Measurements from ENCODE around the gene CREG2. TPM values are rescaled to one million over a fixed set of nuclear protein-coding genes. Genes with fewer than 3 reads are reported as not detected.

The CREG2 gene
- polyA plus RNA-seq, 1 of the 3 experiments (the other 2 are of a cell fraction) = 1.4 TPM

- TF ChIP-seq SIN3A (IDR thresholded peaks at IDR 0.05; ENCODE audit: borderline replicate concordance, low read depth, low read length) (no peak), TCF12 (IDR thresholded peaks at IDR 0.05) (no peak), EZH2phosphoT487 (IDR thresholded peaks at IDR 0.05; ENCODE audit: borderline replicate concordance, low read depth) (no peak)
These were observed 40.4 kb downstream of the CREG2 start (continued) for GRCh38 chr2:101346909-101347308.

GRCh38 chr2:101344137-101344536 lies 43.2 kb downstream of the CREG2 start:
- Histone ChIP-seq H3K79me2 (ENCODE audit: insufficient read depth) (no peaks in the 10 kb centered on the region), H3K9me2 (no peaks in the 10 kb centered on the region), H3K4me3 (ENCODE audit: low read depth in 2 of 2, low read length in 1 of 2) (no peak overlapping the region), H3K27ac (ENCODE audit: low read depth in 2 of 2, low read length in 1 of 2) (no peak overlapping the region), H2AFZ (ENCODE audit: low read depth) (no peak overlapping the region), H3K4me1 (ENCODE audit: control insufficient read depth in 1 of 2, insufficient read depth in 2 of 2, low read depth in 1 of 2, low read length in 1 of 2) (no peaks in the 10 kb centered on the region), H3K27me3 (ENCODE audit: insufficient read depth) (no peaks in the 10 kb centered on the region), H3F3A (replicated peaks; ENCODE audit: insufficient read depth) (no peaks in the 10 kb centered on the region), H3K9ac (no peak overlapping the region), H3K4me2 (no peak overlapping the region), H3K36me3 (replicated peaks in 1 of 2; ENCODE audit: control insufficient read depth in 1 of 2, insufficient read depth in 2 of 2, low read length in 1 of 2) (no peaks in the 10 kb centered on the region), H3K9me3 (no peaks in the 10 kb centered on the region), H4K20me1 (ENCODE audit: insufficient read depth) (no peaks in the 10 kb centered on the region)
- ChIA-PET POLR2A (no interaction called here), CTCF (interaction anchor here (1.3 to 1.5 kb wide), 2 partner anchors 17 to 488 kb away, joined by 3 read pairs; no protein-coding TSS in a partner anchor)
- WGBS (ENCODE audit: low lambda C conversion rate) = 65% methylated on average over 5 of the region's 5 CpGs
- TF ChIP-seq ELF1 (IDR thresholded peaks at IDR 0.05) = no peak
- TF ChIP-seq NFIC (IDR thresholded peaks at IDR 0.05; ENCODE audit: borderline replicate concordance) = no peak
- no peak for TF ChIP-seq TEAD4 (IDR thresholded peaks at IDR 0.05; ENCODE audit: borderline replicate concordance, insufficient read depth)
- TF ChIP-seq RXRA (IDR thresholded peaks at IDR 0.05; ENCODE audit: borderline replicate concordance, low read depth) = no peak
- no peak for TF ChIP-seq NRF1 (IDR thresholded peaks at IDR 0.05; ENCODE audit: low read depth, low read length)
- no peak for TF ChIP-seq TAF1 (IDR thresholded peaks at IDR 0.05; ENCODE audit: borderline replicate concordance, low read depth, low read length)
- TF ChIP-seq EP300 (IDR thresholded peaks at IDR 0.05; ENCODE audit: borderline replicate concordance in 1 of 2, low read depth in 1 of 2, low read length in 1 of 2) = no peak
- TF ChIP-seq RCOR1 (IDR thresholded peaks at IDR 0.05; ENCODE audit: low read length) = no peak
- TF ChIP-seq REST (IDR thresholded peaks at IDR 0.05; ENCODE audit: low read depth, low read length) = no peak
- no peak for TF ChIP-seq JUND (IDR thresholded peaks at IDR 0.05)
- TF ChIP-seq FOXJ3 (CRISPR knock-in tag; IDR thresholded peaks at IDR 0.05) = no peak
- no peak for TF ChIP-seq PBX3 (IDR thresholded peaks at IDR 0.05)
- TF ChIP-seq FOXM1 (IDR thresholded peaks at IDR 0.05; ENCODE audit: low read depth) = no peak
- no peak for TF ChIP-seq RFX5 (IDR thresholded peaks at IDR 0.05; ENCODE audit: low read length)
- TF ChIP-seq YY1 (IDR thresholded peaks at IDR 0.05; ENCODE audit: low read depth) = no peak
- no peak for TF ChIP-seq EZH2phosphoT487 (IDR thresholded peaks at IDR 0.05; ENCODE audit: borderline replicate concordance, low read depth)
- no peak for TF ChIP-seq USF1 (IDR thresholded peaks at IDR 0.05; ENCODE audit: borderline replicate concordance, low read depth)
- no peak for DNase-seq
